ENCODE measurements around the gene ADGRF3. TPM values are rescaled to one million over a fixed set of nuclear protein-coding genes. Genes with fewer than 3 reads are reported as not detected.

The ADGRF3 gene
- total and polyA plus RNA-seq, 9 of the 15 experiments (the other 6 are each of a cell fraction or from before 2014, with no cell fraction given) = 0.04 to 0.54 (median 0.16) TPM; not detected in 2

- ATAC-seq = peak; percentile 42
- intact Hi-C loops (cut with micrococcal nuclease) = loop anchor here (5.0 kb wide), 3 partner anchors 68 to 118 kb away; partner anchors contain the start of genes HADHA and HADHB
- H3K36me3 ChIP-seq (ENCODE audit: control insufficient read depth, insufficient read depth, low read length) = no peaks in the 10 kb centered on the region
- H3K4me3 ChIP-seq = peak overlapping the region; percentile 86
- no peaks in the 10 kb centered on the region for H4K20me1 ChIP-seq (replicated peaks; ENCODE audit: control insufficient read depth, insufficient read depth, low read length)
- CTCF ChIA-PET (ENCODE audit: low intra/inter-chr PET ratio) = no interaction called here
- H3K79me2 ChIP-seq (ENCODE audit: control insufficient read depth, insufficient read depth, low read length) = peaks cover 62% of the 10 kb centered on the region
- no peaks in the 10 kb centered on the region for H3K9me3 ChIP-seq (replicated peaks; ENCODE audit: control insufficient read depth, insufficient read depth, low read depth, low read length)
- no TSS peak for BruUV-seq (replicated peaks)
- H3K9me1 ChIP-seq (ENCODE audit: control insufficient read depth, insufficient read depth, low read length) = no peaks in the 10 kb centered on the region
- peak overlapping the region; percentile 97 for H3K27ac ChIP-seq (ENCODE audit: extremely low read depth, low read depth, low read length)
- in situ Hi-C loops (cut with MboI) = no loop called here
- POLR2A ChIA-PET = interaction anchor here (0.6 to 5.4 kb wide), 12 partner anchors 8 to 122 kb away, joined by 3 to 64 read pairs (median 4); partner anchors contain the start of genes HADHA and HADHB
- peak; percentile 73 for FAIRE-seq
- H3K9ac ChIP-seq (ENCODE audit: insufficient read depth in 1 of 2, low read depth in 2 of 2, low read length in 2 of 2) = peak overlapping the region; percentile 96 to 99
- DNase-seq (ENCODE audit: extremely low read depth in 1 of 4, low spot score in 3 of 4) = peak in 3 of 4 experiments; percentile 27 to 90 (median 55)
- peaks cover 16 to 17% of the 10 kb centered on the region in 2 experiments for H3K4me1 ChIP-seq (replicated peaks in 1 of 2; ENCODE audit: control insufficient read depth in 2 of 2, insufficient read depth in 2 of 2, low read length in 2 of 2)
- 9% methylated on average over 17 of the region's 17 CpGs for WGBS (ENCODE audit: insufficient coverage, low coverage, missing lambda C conversion rate)
- H2AFZ ChIP-seq (ENCODE audit: low read depth, low read length) = no peak overlapping the region
- peak overlapping the region; percentile 98 for H3K4me2 ChIP-seq (ENCODE audit: insufficient read depth, low read length)
- H3K27me3 ChIP-seq (ENCODE audit: control insufficient read depth in 2 of 2, insufficient read depth in 2 of 2, low read length in 2 of 2) = no peaks in the 10 kb centered on the region
- no peak; the same call in 1 of the 2 replicates for TF ChIP-seq MEF2D (tag; conservative IDR thresholded peaks at IDR 0.05; ENCODE audit: low read depth)
- no peak; the same call in 1 of the 2 replicates for TF ChIP-seq ZC3H4 (CRISPR knock-in tag; IDR thresholded peaks at IDR 0.05; ENCODE audit: borderline replicate concordance)
- TF ChIP-seq CAMTA2 (CRISPR knock-in tag; conservative IDR thresholded peaks at IDR 0.05) = no peak
- TF ChIP-seq RB1 (IDR thresholded peaks at IDR 0.05; ENCODE audit: low read depth) = peak; percentile 18; the same call in 1 of the 2 replicates
- no peak for TF ChIP-seq NCOA4 (IDR thresholded peaks at IDR 0.05; ENCODE audit: partially characterized antibody)
- TF ChIP-seq CTBP1 (IDR thresholded peaks at IDR 0.05; ENCODE audit: borderline replicate concordance) = peak; percentile 62; the same call in 1 of the 2 replicates
- TF ChIP-seq NONO (IDR thresholded peaks at IDR 0.05; ENCODE audit: low read depth in 2 of 2, low read length in 1 of 2) = peak in 1 of 2 experiments; percentile 40; a peak in 1 of 4 replicates
- peak; percentile 85 for TF ChIP-seq ZEB2 (IDR thresholded peaks at IDR 0.05)
- peak; percentile 56 for TF ChIP-seq HDAC3 (IDR thresholded peaks at IDR 0.05; ENCODE audit: borderline replicate concordance, partially characterized antibody)
- no peak for TF ChIP-seq WHSC1 (IDR thresholded peaks at IDR 0.05; ENCODE audit: low read length)
- TF ChIP-seq SUPT5H (IDR thresholded peaks at IDR 0.05) = 0 out of 2 replicates have a peak, but pooled peaks have one; percentile 34
- peak; percentile 93 for TF ChIP-seq HMBOX1 (IDR thresholded peaks at IDR 0.05)
- peak; percentile 70; the same call in 1 of the 2 replicates for TF ChIP-seq ARID3A (IDR thresholded peaks at IDR 0.05; ENCODE audit: borderline replicate concordance, low read depth, low read length)
- TF ChIP-seq TEAD2 (tag; IDR thresholded peaks at IDR 0.05) = peak; percentile 92
- no peak for TF ChIP-seq POLR2G (IDR thresholded peaks at IDR 0.05; ENCODE audit: low read depth, low read length)
- TF ChIP-seq ZNF561 (CRISPR knock-in tag; conservative IDR thresholded peaks at IDR 0.05) = no peak
- no peak for TF ChIP-seq FOXO4 (CRISPR knock-in tag; IDR thresholded peaks at IDR 0.05)
- TF ChIP-seq C11orf30 (IDR thresholded peaks at IDR 0.05; ENCODE audit: low read depth) = no peak
- peak in 1 of 2 experiments; percentile 17; a peak in 1 of 4 replicates for TF ChIP-seq ARNT (IDR thresholded peaks at IDR 0.05)
- peak; percentile 64 for TF ChIP-seq CBFA2T2 (conservative IDR thresholded peaks at IDR 0.05)
Observed at GRCh38 chr2:26344581-26345282, 1.9 kb downstream of the ADGRF3 start.
